Breast epithelium (tissue), 4 donors: Measurements from ENCODE around the gene NUMB. TPM values are rescaled to one million over a fixed set of nuclear protein-coding genes. Genes with fewer than 3 reads are reported as not detected.

ENCODE experiments used
- DNase-seq, 2 donors: peaks; one replicate each; pipeline ENCODE4 v3.0.0-alpha.2; 2019; ENCODE audit warnings: low spot score in 2 of 2
- H3K27ac ChIP-seq, 2 donors: fragments of 200-600 bp; sonication (generic) in 1 of 2; one replicate each; pipeline ENCODE4 v1.5.1; 2016 to 2019; ENCODE audit warnings: mild to moderate bottlenecking in 1 of 2
- H3K27me3 ChIP-seq, 2 donors: fragments of 200-600 bp; sonication (generic) in 1 of 2; one replicate each; pipeline versions ENCODE4 v1.5.1 to v1.6.0; 2017 to 2019; ENCODE audit warnings: control low read depth in 1 of 2, mild to moderate bottlenecking in 1 of 2
- H3K36me3 ChIP-seq: fragments of 200-600 bp; one replicate; pipeline ENCODE4 v1.5.1; 2019
- H3K4me1 ChIP-seq, 2 donors: fragments of 200-600 bp; sonication (generic); one replicate each; pipeline ENCODE4 v1.5.1; 2016 to 2019; ENCODE audit warnings: control low read depth in 1 of 2
- H3K4me3 ChIP-seq, 3 donors: fragments of 200-600 bp; sonication (generic); 1 replicate in 2 of 3; 2 replicates in 1 of 3; pipeline ENCODE4 v1.5.1; 2016 to 2019; ENCODE audit warnings: mild to moderate bottlenecking in 3 of 3, moderate library complexity in 2 of 3
- H3K9me3 ChIP-seq, 2 donors: fragments of 200-600 bp; sonication (generic) in 1 of 2; one replicate each; pipeline ENCODE4 v1.5.1; 2016 to 2019; ENCODE audit warnings: control low read depth in 1 of 2
- POLR2A ChIP-seq: fragments of 450-650 bp; IDR thresholded peaks from one replicate; pipeline ENCODE4 v1.6.1; 2016; ENCODE audit warnings: antibody characterized with exemption, mild to moderate bottlenecking, moderate library complexity
- POLR2AphosphoS5 ChIP-seq, 3 donors: sonication (generic); formaldehyde crosslinking; IDR thresholded peaks; one replicate each; pipeline ENCODE4 v1.6.1; 2017; ENCODE audit warnings: antibody characterized with exemption in 3 of 3
- intact Hi-C: fragments of 100-400 bp; cut with DNase I; formaldehyde crosslinking; loops from one replicate; pipeline ENCODE4 v1.15.1; 2023; ENCODE audit warnings: low total_unique reads
- total RNA-seq, 3 donors: library from RNA; depleted of rRNA; stranded (reverse); fragments of >200 nt; gene quantifications; one replicate each; pipeline ENCODE4 v1.1.0, GENCODE V29; 2016
- TF ChIP-seq, protein P1 (sequence below), 3 donors: fragments of 450-650 bp; IDR thresholded peaks; one replicate each; pipeline ENCODE4 v1.5.1; 2016 to 2017; ENCODE audit warnings: antibody characterized with exemption in 3 of 3, mild to moderate bottlenecking in 3 of 3, moderate library complexity in 3 of 3

NUMB gene
- total RNA-seq, 3 donors from 2014 or later = 49.6 to 84.0 (median 61.6) TPM

DNA sequence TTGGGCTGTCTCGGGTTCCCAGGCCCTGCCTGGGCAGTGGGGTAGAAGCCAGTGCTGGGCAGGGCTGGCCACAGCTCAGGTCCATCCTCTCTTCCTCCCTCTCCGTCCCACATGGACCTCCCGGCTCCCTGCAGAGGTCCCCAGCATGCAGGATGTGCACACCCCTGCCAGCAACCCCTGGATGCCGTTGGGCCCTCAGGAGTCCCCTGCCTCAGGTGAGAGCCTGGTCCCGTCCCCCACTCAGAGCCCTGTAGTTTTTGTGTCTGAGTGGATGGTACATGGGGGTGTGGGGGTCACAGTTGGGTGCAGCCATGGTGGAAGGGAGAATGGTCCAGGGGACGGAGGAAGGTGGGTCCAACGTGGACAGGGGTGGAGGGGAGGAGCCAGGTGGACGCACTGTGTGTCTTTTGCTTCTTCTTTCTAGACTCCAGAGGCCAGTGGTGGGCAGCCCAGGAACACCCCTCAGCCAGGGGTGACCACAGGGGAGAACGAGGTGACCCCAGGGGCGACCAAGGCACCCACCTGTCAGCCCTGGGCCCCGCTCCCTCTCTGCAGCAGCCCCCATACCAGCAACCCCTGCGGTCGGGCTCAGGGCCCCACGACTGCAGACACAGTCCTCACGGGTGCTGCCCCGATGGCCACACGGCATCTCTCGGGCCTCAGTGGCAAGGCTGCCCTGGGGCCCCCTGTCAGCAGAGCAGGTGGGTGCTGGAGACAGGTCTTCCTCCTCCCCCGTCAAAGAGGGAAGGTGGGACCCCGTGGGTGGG, 199.3 kb downstream of the NUMB start:
- H3K27ac ChIP-seq = no peak overlapping the region
- H3K9me3 ChIP-seq = no peaks in the 10 kb centered on the region
- no peak overlapping the region for H3K4me3 ChIP-seq
- TF ChIP-seq POLR2AphosphoS5 (IDR thresholded peaks at IDR 0.05) (no peak), POLR2A (no peak)
- TF ChIP-seq, protein P1, sequence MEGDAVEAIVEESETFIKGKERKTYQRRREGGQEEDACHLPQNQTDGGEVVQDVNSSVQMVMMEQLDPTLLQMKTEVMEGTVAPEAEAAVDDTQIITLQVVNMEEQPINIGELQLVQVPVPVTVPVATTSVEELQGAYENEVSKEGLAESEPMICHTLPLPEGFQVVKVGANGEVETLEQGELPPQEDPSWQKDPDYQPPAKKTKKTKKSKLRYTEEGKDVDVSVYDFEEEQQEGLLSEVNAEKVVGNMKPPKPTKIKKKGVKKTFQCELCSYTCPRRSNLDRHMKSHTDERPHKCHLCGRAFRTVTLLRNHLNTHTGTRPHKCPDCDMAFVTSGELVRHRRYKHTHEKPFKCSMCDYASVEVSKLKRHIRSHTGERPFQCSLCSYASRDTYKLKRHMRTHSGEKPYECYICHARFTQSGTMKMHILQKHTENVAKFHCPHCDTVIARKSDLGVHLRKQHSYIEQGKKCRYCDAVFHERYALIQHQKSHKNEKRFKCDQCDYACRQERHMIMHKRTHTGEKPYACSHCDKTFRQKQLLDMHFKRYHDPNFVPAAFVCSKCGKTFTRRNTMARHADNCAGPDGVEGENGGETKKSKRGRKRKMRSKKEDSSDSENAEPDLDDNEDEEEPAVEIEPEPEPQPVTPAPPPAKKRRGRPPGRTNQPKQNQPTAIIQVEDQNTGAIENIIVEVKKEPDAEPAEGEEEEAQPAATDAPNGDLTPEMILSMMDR (IDR thresholded peaks at IDR 0.05) = no peak
- H3K4me1 ChIP-seq = no peaks in the 10 kb centered on the region
- H3K27me3 ChIP-seq = no peaks in the 10 kb centered on the region
- no peaks in the 10 kb centered on the region for H3K36me3 ChIP-seq
- DNase-seq = no peak
- intact Hi-C loops = no loop called here

DNA sequence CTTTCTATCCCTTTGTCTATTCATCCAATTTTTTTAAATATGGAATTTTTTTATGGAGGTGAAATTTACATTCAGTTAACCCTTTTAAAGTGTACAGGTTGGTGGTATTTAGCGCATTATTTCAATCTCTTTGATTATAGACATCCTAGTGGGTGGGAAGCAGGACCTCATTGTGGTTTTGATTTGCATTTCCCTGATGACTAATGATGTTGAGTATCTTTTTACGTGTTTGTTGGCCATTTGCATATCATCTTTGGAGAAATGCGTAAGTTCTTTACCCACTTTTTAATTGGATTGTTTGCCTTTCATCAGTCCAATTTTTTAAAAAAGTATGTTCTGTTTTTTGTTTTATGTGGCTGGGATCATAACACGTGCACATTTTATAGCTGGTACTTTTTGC, 200.3 kb downstream of the NUMB start:
- Histone ChIP-seq H3K9me3 (no peaks in the 10 kb centered on the region), H3K27ac (no peak overlapping the region), H3K36me3 (no peaks in the 10 kb centered on the region), H3K27me3 (no peaks in the 10 kb centered on the region), H3K4me1 (no peaks in the 10 kb centered on the region), H3K4me3 (no peak overlapping the region)
- intact Hi-C loops = no loop called here
- TF ChIP-seq POLR2A (no peak), POLR2AphosphoS5 (IDR thresholded peaks at IDR 0.05) (no peak)
- TF ChIP-seq, protein P1 (IDR thresholded peaks at IDR 0.05) = no peak
- DNase-seq = no peak

DNA sequence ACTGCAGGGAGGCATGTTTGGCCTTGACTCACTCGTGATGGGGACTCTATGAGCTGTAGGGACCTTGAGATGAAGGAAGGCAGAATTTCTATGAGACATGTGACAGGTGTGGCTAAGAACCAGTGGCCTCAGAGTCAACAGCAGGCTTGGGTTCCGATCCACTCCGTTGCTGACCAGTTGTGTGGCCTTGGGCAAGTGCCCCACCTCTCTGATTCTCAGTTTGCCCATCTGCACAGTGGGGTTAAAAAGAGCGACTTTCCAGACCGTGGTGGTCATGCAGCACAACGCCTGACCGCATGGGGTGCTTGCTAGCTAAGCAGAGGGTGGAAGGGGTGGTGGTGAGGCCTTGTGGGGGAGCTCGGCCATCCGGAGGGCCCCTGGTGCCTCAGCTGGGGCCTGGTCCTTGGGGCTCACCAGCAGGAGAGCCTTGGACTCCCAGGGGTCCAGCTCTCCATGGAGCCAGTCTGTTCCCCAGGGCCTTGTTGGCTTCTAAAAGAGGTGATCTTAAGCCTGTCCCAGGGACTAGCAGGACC, 202.6 kb downstream of the NUMB start:
- no peak for TF ChIP-seq POLR2AphosphoS5 (IDR thresholded peaks at IDR 0.05)
- TF ChIP-seq, protein P1 (IDR thresholded peaks at IDR 0.05) = no peak
- TF ChIP-seq POLR2A = no peak
- Histone ChIP-seq H3K4me1 (no peaks in the 10 kb centered on the region), H3K27ac (no peak overlapping the region), H3K36me3 (no peaks in the 10 kb centered on the region), H3K4me3 (no peak overlapping the region), H3K9me3 (no peaks in the 10 kb centered on the region), H3K27me3 (no peaks in the 10 kb centered on the region)
- intact Hi-C loops = no loop called here
- no peak for DNase-seq

DNA sequence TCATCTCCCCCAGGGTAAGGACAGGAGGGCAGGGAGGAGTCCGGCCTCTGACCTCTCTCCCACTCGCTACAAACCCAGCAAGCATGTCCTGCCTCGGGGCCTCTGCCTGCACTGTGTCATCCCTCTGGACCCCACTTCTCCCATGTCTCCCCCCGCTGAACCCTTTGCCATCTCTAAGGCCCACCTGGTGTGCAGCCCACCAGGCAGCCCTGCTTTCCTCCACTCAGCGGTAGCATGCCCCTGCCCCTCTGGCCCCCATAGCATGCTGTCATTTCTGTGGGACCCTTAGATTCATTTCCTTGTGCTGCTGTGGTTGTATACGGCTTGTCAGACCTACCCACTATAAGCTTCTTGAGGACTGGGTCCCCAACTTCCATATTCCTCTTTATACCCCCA, 203.3 kb downstream of the NUMB start:
- H3K36me3 ChIP-seq = no peaks in the 10 kb centered on the region
- DNase-seq = no peak
- H3K4me3 ChIP-seq = no peak overlapping the region
- no peaks in the 10 kb centered on the region for H3K4me1 ChIP-seq
- intact Hi-C loops = no loop called here
- TF ChIP-seq POLR2A (no peak), POLR2AphosphoS5 (IDR thresholded peaks at IDR 0.05) (no peak)
- TF ChIP-seq, protein P1 (IDR thresholded peaks at IDR 0.05) = no peak
- H3K9me3 ChIP-seq = no peaks in the 10 kb centered on the region
- no peak overlapping the region for H3K27ac ChIP-seq
- no peaks in the 10 kb centered on the region for H3K27me3 ChIP-seq

DNA sequence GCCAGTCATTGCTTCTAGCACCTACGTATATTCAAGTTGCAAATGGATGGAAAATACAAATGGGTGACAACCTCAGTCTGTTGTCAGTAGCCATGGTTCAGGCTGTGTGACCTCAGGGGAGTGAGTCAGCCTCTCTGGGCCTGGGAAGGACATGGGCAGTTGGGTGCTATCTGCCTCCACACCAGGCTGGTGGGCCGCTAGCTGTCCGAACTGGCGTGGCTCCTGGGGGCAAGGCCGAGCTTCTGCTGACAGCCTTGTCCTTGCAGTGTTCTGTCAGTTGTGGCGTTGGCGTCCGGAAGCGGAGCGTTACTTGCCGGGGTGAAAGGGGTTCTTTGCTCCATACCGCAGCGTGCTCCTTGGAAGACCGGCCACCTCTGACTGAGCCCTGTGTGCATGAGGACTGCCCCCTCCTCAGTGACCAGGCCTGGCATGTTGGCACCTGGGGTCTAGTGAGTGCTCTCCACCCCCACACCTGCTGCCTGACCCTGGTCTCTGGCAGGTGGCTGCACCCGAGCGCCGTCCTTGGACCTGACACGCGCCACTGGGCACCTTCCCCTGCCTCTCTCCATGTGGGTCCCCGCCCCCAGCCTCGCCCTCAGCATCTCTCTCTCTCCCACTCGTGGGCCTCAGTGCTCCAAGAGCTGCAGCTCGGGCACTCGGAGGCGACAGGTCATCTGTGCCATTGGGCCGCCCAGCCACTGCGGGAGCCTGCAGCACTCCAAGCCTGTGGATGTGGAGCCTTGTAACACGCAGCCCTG, 203.9 kb downstream of the NUMB start:
- TF ChIP-seq, protein P1 (IDR thresholded peaks at IDR 0.05) = no peak
- no peak overlapping the region for H3K27ac ChIP-seq
- no peaks in the 10 kb centered on the region for H3K36me3 ChIP-seq
- no peaks in the 10 kb centered on the region for H3K27me3 ChIP-seq
- H3K4me3 ChIP-seq = no peak overlapping the region
- no peaks in the 10 kb centered on the region for H3K9me3 ChIP-seq
- intact Hi-C loops = no loop called here
- H3K4me1 ChIP-seq = no peaks in the 10 kb centered on the region
- no peak for DNase-seq
